Lower leg skin (tissue), 3 donors: ENCODE results near the gene KCNJ14.

Experiments used
- POLR2A ChIP-seq, 2 donors: fragments of 450-650 bp; IDR thresholded peaks; one replicate each; pipeline ENCODE4 v1.6.1; 2016 to 2017; ENCODE audit warnings: antibody characterized with exemption in 2 of 2, mild to moderate bottlenecking in 1 of 2, moderate library complexity in 1 of 2
- TF ChIP-seq, protein P1 (sequence below), 3 donors: fragments of 450-650 bp; IDR thresholded peaks; one replicate each; pipeline ENCODE4 v1.5.1; 2016; ENCODE audit warnings: antibody characterized with exemption in 3 of 3, mild to moderate bottlenecking in 3 of 3, moderate library complexity in 2 of 3

DNA sequence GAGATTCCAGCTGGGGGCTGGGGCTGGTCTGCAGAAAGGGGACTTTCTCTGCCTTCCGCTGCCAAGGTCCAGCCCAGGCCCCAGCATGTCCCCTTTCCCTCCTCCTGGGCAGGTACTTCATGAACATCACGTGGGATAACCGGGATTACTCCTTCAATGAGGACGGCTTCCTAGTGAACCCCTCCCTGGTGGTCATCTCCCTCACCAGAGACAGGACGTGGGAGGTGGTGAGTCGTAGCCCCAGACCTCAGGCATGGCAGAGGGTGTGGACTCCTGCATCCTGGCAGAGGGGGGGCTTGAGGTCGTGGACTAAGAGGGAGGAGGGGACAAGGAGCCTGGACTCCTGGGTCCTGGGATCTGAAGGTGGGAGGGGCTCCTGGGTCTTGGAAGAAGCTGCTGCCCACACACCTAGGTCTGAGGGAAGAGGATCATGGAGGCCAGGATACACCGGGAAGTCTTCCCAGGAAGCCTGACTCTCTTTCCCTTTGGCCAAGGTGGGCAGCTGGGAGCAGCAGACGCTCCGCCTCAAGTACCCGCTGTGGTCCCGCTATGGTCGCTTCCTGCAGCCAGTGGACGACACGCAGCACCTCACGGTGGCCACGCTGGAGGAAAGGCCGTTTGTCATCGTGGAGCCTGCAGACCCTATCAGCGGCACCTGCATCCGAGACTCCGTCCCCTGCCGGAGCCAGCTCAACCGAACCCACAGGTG is 41.3 kb upstream of the KCNJ14 start:
- TF ChIP-seq, protein P1, sequence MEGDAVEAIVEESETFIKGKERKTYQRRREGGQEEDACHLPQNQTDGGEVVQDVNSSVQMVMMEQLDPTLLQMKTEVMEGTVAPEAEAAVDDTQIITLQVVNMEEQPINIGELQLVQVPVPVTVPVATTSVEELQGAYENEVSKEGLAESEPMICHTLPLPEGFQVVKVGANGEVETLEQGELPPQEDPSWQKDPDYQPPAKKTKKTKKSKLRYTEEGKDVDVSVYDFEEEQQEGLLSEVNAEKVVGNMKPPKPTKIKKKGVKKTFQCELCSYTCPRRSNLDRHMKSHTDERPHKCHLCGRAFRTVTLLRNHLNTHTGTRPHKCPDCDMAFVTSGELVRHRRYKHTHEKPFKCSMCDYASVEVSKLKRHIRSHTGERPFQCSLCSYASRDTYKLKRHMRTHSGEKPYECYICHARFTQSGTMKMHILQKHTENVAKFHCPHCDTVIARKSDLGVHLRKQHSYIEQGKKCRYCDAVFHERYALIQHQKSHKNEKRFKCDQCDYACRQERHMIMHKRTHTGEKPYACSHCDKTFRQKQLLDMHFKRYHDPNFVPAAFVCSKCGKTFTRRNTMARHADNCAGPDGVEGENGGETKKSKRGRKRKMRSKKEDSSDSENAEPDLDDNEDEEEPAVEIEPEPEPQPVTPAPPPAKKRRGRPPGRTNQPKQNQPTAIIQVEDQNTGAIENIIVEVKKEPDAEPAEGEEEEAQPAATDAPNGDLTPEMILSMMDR (IDR thresholded peaks at IDR 0.05): no peak
- TF ChIP-seq POLR2A (IDR thresholded peaks at IDR 0.05): no peak
